K562 (cell line): Measurements from ENCODE around the gene HYPK. TPM values are rescaled to one million over a fixed set of nuclear protein-coding genes. Genes with fewer than 3 reads are reported as not detected.

Experiments
- ATAC-seq: fragments of 200-7000 bp; cut with Tn5 transposase; 3 replicates; pipeline ENCODE4 v1.9.1; 2020; ENCODE audit warnings: moderate library complexity
- BruUV-seq: library from RNA; stranded (reverse); fragments of 400-500 nt; replicated peaks from 2 replicates; lab custom pipeline; 2021; lab: Mats Ljungman, UMichigan
- CTCF ChIA-PET: fragments of 300-600 bp; formaldehyde crosslinking; extraction: SDS; loops from one replicate; lab custom pipeline; 2021; ENCODE audit warnings: low intra/inter-chr PET ratio; lab: Yijun Ruan, JAX
- POLR2A ChIA-PET: fragments of 300-600, 350-650 bp; sonication (Branson Sonifier 250); formaldehyde crosslinking; extraction: SDS; loops from one replicate; lab custom pipeline; 2021; ENCODE audit warnings: antibody characterized with exemption, inconsistent platforms; lab: Yijun Ruan, JAX
- DNase-seq, 4 experiments: peaks; one replicate each; pipeline versions ENCODE4 v3.0.0 to v3.0.0-alpha.2; 2011 to 2018; ENCODE audit warnings: low spot score in 3 of 4, mixed read lengths in 3 of 4; ENCODE audit errors: extremely low read depth in 1 of 4
- FAIRE-seq: peaks from 2 replicates; lab custom pipeline; 2011; peaks lifted over from hg19 to GRCh38; lab: Jason Lieb, UNC
- H2AFZ ChIP-seq: 2 replicates; pipeline ENCODE4 v1.6.0; 2011; ENCODE audit warnings: low read depth, low read length, control low read depth, inconsistent platforms
- H3K27ac ChIP-seq: fragments of 200-600 bp; 3 replicates; pipeline ENCODE4 v1.8.0; 2011; ENCODE audit warnings: low read depth, mild to moderate bottlenecking, control low read depth, inconsistent platforms, low read length, moderate library complexity, mixed read lengths; ENCODE audit errors: extremely low read depth
- H3K27me3 ChIP-seq, 2 experiments: fragments of 300-600 bp in 1 of 2; 2 replicates in 1 of 2; 3 replicates in 1 of 2; pipeline versions ENCODE4 v1.6.0 to v1.8.0; 2011; ENCODE audit warnings: inconsistent platforms in 2 of 2, low read length in 2 of 2, mild to moderate bottlenecking in 1 of 2, mixed read lengths in 1 of 2, moderate library complexity in 1 of 2; ENCODE audit not compliant: control insufficient read depth in 2 of 2, insufficient read depth in 2 of 2
- H3K36me3 ChIP-seq: fragments of 300-600 bp; 3 replicates; pipeline ENCODE4 v1.8.0; 2011; ENCODE audit warnings: mild to moderate bottlenecking, low read length, inconsistent platforms; ENCODE audit not compliant: control insufficient read depth, insufficient read depth
- H3K4me1 ChIP-seq, 2 experiments: fragments of 200-600 bp in 1 of 2; replicated peaks in 1 of 2; 2 replicates in 1 of 2; 3 replicates in 1 of 2; pipeline versions ENCODE4 v1.5.1 to v1.8.0; 2011; ENCODE audit warnings: inconsistent platforms in 2 of 2, low read length in 2 of 2, mild to moderate bottlenecking in 1 of 2, mixed read lengths in 1 of 2, moderate library complexity in 1 of 2; ENCODE audit not compliant: control insufficient read depth in 2 of 2, insufficient read depth in 2 of 2
- H3K4me2 ChIP-seq: 2 replicates; pipeline ENCODE4 v1.6.1; 2011; ENCODE audit warnings: low read length, control low read depth, inconsistent platforms, mixed read lengths; ENCODE audit not compliant: insufficient read depth
- H3K4me3 ChIP-seq: fragments of 200-600 bp; sonication (generic), shearing (Covaris generic); 2 replicates; pipeline ENCODE4 v1.5.1; 2016; ENCODE audit warnings: control low read depth, inconsistent platforms
- H3K79me2 ChIP-seq: fragments of 200-600 bp; 3 replicates; pipeline ENCODE4 v1.8.0; 2011; ENCODE audit warnings: low read length, inconsistent platforms; ENCODE audit not compliant: control insufficient read depth, insufficient read depth
- H3K9ac ChIP-seq, 2 experiments: 2 replicates each; pipeline versions ENCODE4 v1.6.0 to v1.6.1; 2011; ENCODE audit warnings: low read depth in 2 of 2, low read length in 2 of 2, control low read depth in 1 of 2, inconsistent platforms in 1 of 2, mild to moderate bottlenecking in 1 of 2, mixed read lengths in 1 of 2; ENCODE audit not compliant: insufficient read depth in 1 of 2
- H3K9me1 ChIP-seq: one replicate; pipeline ENCODE4 v1.6.0; 2011; ENCODE audit warnings: inconsistent platforms, mild to moderate bottlenecking, low read length, moderate library complexity; ENCODE audit not compliant: control insufficient read depth, insufficient read depth
- H3K9me3 ChIP-seq: replicated peaks from 2 replicates; pipeline ENCODE4 v1.5.1; 2011; ENCODE audit warnings: low read depth, low read length, inconsistent platforms; ENCODE audit not compliant: control insufficient read depth, insufficient read depth
- H4K20me1 ChIP-seq: replicated peaks from 2 replicates; pipeline ENCODE4 v1.6.1; 2011; ENCODE audit warnings: low read length, inconsistent platforms, mixed read lengths; ENCODE audit not compliant: control insufficient read depth, insufficient read depth
- NR2C2 ChIP-seq, 2 experiments: fragments of 200-800 bp in 1 of 2; sonication (Bioruptor generic) in 1 of 2; sonication (generic) in 1 of 2; formaldehyde crosslinking in 1 of 2; IDR thresholded peaks; 2 replicates each; pipeline versions ENCODE4 v1.6.1 to v1.8.0; 2016 to 2022; ENCODE audit warnings: mild to moderate bottlenecking in 1 of 2, missing compliant biosample characterization in 1 of 2, missing genetic modification characterization in 1 of 2, missing genetic modification reagents in 1 of 2
- TRIM25 ChIP-seq: fragments of 450-650 bp; IDR thresholded peaks from 2 replicates; pipeline ENCODE4 v1.7.0; 2016; ENCODE audit warnings: borderline replicate concordance
- WGBS: fragments of 100-300 bp; shearing (Covaris generic); methylation state at CpG from one replicate; pipeline ENCODE4 v1.1.6; 2016; ENCODE audit warnings: low coverage, mixed read lengths; ENCODE audit not compliant: insufficient coverage; ENCODE audit errors: missing lambda C conversion rate; 5-methylcytosine and 5-hydroxymethylcytosine counted together
- in situ Hi-C: fragments of 300-500 bp; cut with MboI; formaldehyde crosslinking; loops from 4 replicates; pipeline ENCODE4 v1.15.0; 2018; ENCODE audit warnings: inconsistent platforms, mixed read lengths
- intact Hi-C: fragments of 100-400 bp; cut with micrococcal nuclease; formaldehyde crosslinking; loops from 2 replicates; pipeline ENCODE4 v1.14.2; 2022
- polyA plus RNA-seq, 8 experiments: library from polyadenylated mRNA; depleted of rRNA in 4 of 8; stranded (reverse) in 5 of 8; unstranded in 3 of 8; fragments of >200 nt; fragmentation: Nextera tagmentation in 2 of 8; fragmentation: Illumina TruSeq in 1 of 8; extraction: Ambion mirVana in 2 of 8; extraction: Trizol in 1 of 8; gene quantifications; 2 replicates each; pipeline versions ENCODE4 v1.2.1 to v1.2.3, GENCODE V29; 2011 to 2014; ENCODE audit warnings: inconsistent platforms in 1 of 8, missing spikeins in 1 of 8
- total RNA-seq, 7 experiments: library from RNA; depleted of rRNA in 6 of 7; stranded (reverse); fragments of >200 nt in 6 of 7; fragmentation: Illumina TruSeq in 2 of 7; extraction: Trizol in 2 of 7; gene quantifications; 2 replicates each; pipeline versions ENCODE4 v1.2.1 to v1.2.3, GENCODE V29; 2011 to 2021; ENCODE audit warnings: low replicate concordance in 1 of 7

The HYPK gene
- total and polyA plus RNA-seq, 9 of the 15 experiments (the other 6 are each of a cell fraction or from before 2014, with no cell fraction given), result 7.2 to 28.0 (median 21.1) TPM

- no TSS peak for BruUV-seq
- in situ Hi-C loops (no loop called here), intact Hi-C loops (no loop called here)
- Histone ChIP-seq H3K36me3 (peaks cover 37% of the 10 kb centered on the region), H3K4me1 (peaks cover 17 to 18% of the 10 kb centered on the region in 2 experiments; a peak in 4 of 5 replicates), H3K9me3 (no peaks in the 10 kb centered on the region), H4K20me1 (no peaks in the 10 kb centered on the region), H3K79me2 (peaks cover 81% of the 10 kb centered on the region), H3K27ac (0 out of 3 replicates have a peak overlapping the region, but pooled peaks have one; percentile 29), H3K9ac (peak overlapping the region in 1 of 2 experiments; percentile 21; a peak in 2 of 4 replicates), H3K27me3 (no peaks in the 10 kb centered on the region), H3K4me3 (peak overlapping the region; percentile 26), H3K4me2 (peak overlapping the region; percentile 60; the same call in 1 of the 2 replicates), H2AFZ (no peak overlapping the region), H3K9me1 (no peaks in the 10 kb centered on the region)
- POLR2A ChIA-PET, result interaction anchor here (0.6 to 2.0 kb wide), 4 partner anchors 9 to 27 kb away, joined by 3 to 8 read pairs (median 4); partner anchors contain the start of genes HYPK and SERINC4
- FAIRE-seq (no peak), DNase-seq (no peak), ATAC-seq (no peak)
- no peak for TF ChIP-seq TRIM25
- no peak for TF ChIP-seq NR2C2 (CRISPR knock-in tag; IDR thresholded peaks at IDR 0.05)
- TF ChIP-seq NR2C2 (tag; IDR thresholded peaks at IDR 0.05), result 0 out of 2 replicates have a peak, but pooled peaks have one; percentile 23
- WGBS, result 20% methylated on average over 3 of the region's 3 CpGs
- CTCF ChIA-PET, result no interaction called here
Observed at GRCh38 chr15:43821505-43821904, 21.1 kb downstream of the HYPK start.
